Measurements from ENCODE around the gene RHOF.

RHOF gene

GRCh38 chr12:121820056-121820455 is 26.6 kb upstream of the RHOF start:
- H3K4me3 ChIP-seq (ENCODE audit: low read depth, low read length): no peak overlapping the region

- H3K4me3 ChIP-seq (ENCODE audit: low read depth, low read length): no peak overlapping the region
Observed at GRCh38 chr12:121819212-121819949, 25.9 kb upstream of the RHOF start.

- H3K4me3 ChIP-seq (ENCODE audit: low read depth, low read length): no peak overlapping the region
Observed at GRCh38 chr12:121817648-121818043, 24.2 kb upstream of the RHOF start.

- H3K4me3 ChIP-seq (ENCODE audit: low read depth, low read length): no peak overlapping the region
Observed at GRCh38 chr12:121816925-121817647, 23.6 kb upstream of the RHOF start.

- no peak overlapping the region for H3K4me3 ChIP-seq (ENCODE audit: low read depth, low read length)
Observed at GRCh38 chr12:121815263-121815662, 21.8 kb upstream of the RHOF start.

GRCh38 chr12:121814429-121815119 is 21.1 kb upstream of the RHOF start:
- no peak overlapping the region for H3K4me3 ChIP-seq (ENCODE audit: low read depth, low read length)

- H3K4me3 ChIP-seq (ENCODE audit: low read depth, low read length): no peak overlapping the region
Observed at GRCh38 chr12:121813951-121814350, 20.5 kb upstream of the RHOF start.

GRCh38 chr12:121812921-121813896 is 19.7 kb upstream of the RHOF start:
- H3K4me3 ChIP-seq (ENCODE audit: low read depth, low read length): peak overlapping the region; percentile 44

GRCh38 chr12:121812320-121812871 is 18.9 kb upstream of the RHOF start:
- peak overlapping the region; percentile 44 for H3K4me3 ChIP-seq (ENCODE audit: low read depth, low read length)

- peak overlapping the region; percentile 44 for H3K4me3 ChIP-seq (ENCODE audit: low read depth, low read length)
Observed at GRCh38 chr12:121811434-121812319, 18.2 kb upstream of the RHOF start.

- no peak overlapping the region for H3K4me3 ChIP-seq (ENCODE audit: low read depth, low read length)
Observed at GRCh38 chr12:121810833-121811433, 17.4 kb upstream of the RHOF start.

- no peak overlapping the region for H3K4me3 ChIP-seq (ENCODE audit: low read depth, low read length)
Observed at GRCh38 chr12:121810234-121810817, 16.8 kb upstream of the RHOF start.

- no peak overlapping the region for H3K4me3 ChIP-seq (ENCODE audit: low read depth, low read length)
Observed at GRCh38 chr12:121809712-121810116, 16.2 kb upstream of the RHOF start.

- H3K4me3 ChIP-seq (ENCODE audit: low read depth, low read length): no peak overlapping the region
Observed at GRCh38 chr12:121808623-121809022, 15.1 kb upstream of the RHOF start.

GRCh38 chr12:121807642-121808347 is 14.3 kb upstream of the RHOF start:
- no peak overlapping the region for H3K4me3 ChIP-seq (ENCODE audit: low read depth, low read length)

GRCh38 chr12:121806546-121807423 is 13.3 kb upstream of the RHOF start:
- H3K4me3 ChIP-seq (ENCODE audit: low read depth, low read length): no peak overlapping the region

- no peak overlapping the region for H3K4me3 ChIP-seq (ENCODE audit: low read depth, low read length)
Observed at GRCh38 chr12:121806009-121806545, 12.6 kb upstream of the RHOF start.

Measured in iPS-11a (cell line).